Lower lobe of right lung (tissue), 2 donors: ENCODE measurements around the gene NAT8L. TPM values are rescaled to one million over a fixed set of nuclear protein-coding genes. Genes with fewer than 3 reads are reported as not detected.

Experiments
- ATAC-seq, 2 donors: fragments of 200-7000 bp; cut with Tn5 transposase; one replicate each; pipeline ENCODE4 v1.9.1; 2020 to 2022; ENCODE audit warnings: mild to moderate bottlenecking in 2 of 2, moderate library complexity in 2 of 2
- DNase-seq: peaks from one replicate; pipeline ENCODE4 v3.0.0-alpha.2; 2020
- H3K27ac ChIP-seq: fragments of 200-600 bp; one replicate; pipeline ENCODE4 v1.8.0; 2022
- H3K27me3 ChIP-seq: fragments of 200-600 bp; one replicate; pipeline ENCODE4 v1.8.0; 2022; ENCODE audit warnings: low read depth
- H3K36me3 ChIP-seq: fragments of 200-600 bp; one replicate; pipeline ENCODE4 v1.8.0; 2022; ENCODE audit warnings: mild to moderate bottlenecking
- H3K4me1 ChIP-seq: fragments of 200-600 bp; one replicate; pipeline ENCODE4 v1.8.0; 2022
- H3K4me3 ChIP-seq: fragments of 200-600 bp; one replicate; pipeline ENCODE4 v1.8.0; 2022; ENCODE audit warnings: mild to moderate bottlenecking
- H3K9me3 ChIP-seq: fragments of 200-600 bp; one replicate; pipeline ENCODE4 v1.8.0; 2022
- intact Hi-C: fragments of 100-400 bp; cut with DNase I; formaldehyde crosslinking; loops from one replicate; pipeline ENCODE4 v1.11.0; 2022
- total RNA-seq: library from RNA; stranded (reverse); fragmentation: NEBNext Ultra II Directional; extraction: Animal tissue kit (Norgen Biotek cat#: 25700); gene quantifications from one replicate; pipeline ENCODE4 v1.2.1, GENCODE V29; 2021
- TF ChIP-seq, protein P1 (sequence below): fragments of 200-600 bp; IDR thresholded peaks from one replicate; pipeline ENCODE4 v1.8.0; 2022; ENCODE audit warnings: antibody characterized with exemption, mild to moderate bottlenecking
- donor health status: DM: no; HTN: yes; CAD: no; lungs with severe emphysema.

NAT8L gene
- total RNA-seq, 1 donor from 2014 or later, result 0.24 TPM

DNA sequence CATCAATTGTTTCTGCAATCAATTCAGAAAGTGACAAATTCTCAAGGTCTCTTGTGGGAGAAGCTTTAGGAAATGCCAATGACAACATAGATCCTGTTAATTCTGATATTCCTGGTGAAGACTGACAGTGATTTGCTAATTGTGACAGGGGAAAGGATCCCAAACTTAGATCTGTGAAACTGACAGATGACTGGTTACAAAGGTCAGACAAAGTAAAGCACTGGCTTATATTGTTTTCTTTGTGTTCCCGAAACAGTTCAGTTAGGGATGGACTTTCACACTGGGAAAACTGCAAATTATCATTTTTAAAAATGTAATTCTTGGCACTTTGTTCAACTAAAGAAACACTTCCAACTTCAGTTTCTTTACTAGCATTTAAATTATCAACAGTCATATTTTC lies 30.1 kb downstream of the NAT8L start:
- intact Hi-C loops, result no loop called here
- Histone ChIP-seq H3K4me1 (no peaks in the 10 kb centered on the region), H3K27ac (no peak overlapping the region), H3K9me3 (no peaks in the 10 kb centered on the region), H3K27me3 (no peaks in the 10 kb centered on the region), H3K4me3 (no peak overlapping the region), H3K36me3 (no peaks in the 10 kb centered on the region)
- ATAC-seq (no peak), DNase-seq (no peak)
- TF ChIP-seq, protein P1, sequence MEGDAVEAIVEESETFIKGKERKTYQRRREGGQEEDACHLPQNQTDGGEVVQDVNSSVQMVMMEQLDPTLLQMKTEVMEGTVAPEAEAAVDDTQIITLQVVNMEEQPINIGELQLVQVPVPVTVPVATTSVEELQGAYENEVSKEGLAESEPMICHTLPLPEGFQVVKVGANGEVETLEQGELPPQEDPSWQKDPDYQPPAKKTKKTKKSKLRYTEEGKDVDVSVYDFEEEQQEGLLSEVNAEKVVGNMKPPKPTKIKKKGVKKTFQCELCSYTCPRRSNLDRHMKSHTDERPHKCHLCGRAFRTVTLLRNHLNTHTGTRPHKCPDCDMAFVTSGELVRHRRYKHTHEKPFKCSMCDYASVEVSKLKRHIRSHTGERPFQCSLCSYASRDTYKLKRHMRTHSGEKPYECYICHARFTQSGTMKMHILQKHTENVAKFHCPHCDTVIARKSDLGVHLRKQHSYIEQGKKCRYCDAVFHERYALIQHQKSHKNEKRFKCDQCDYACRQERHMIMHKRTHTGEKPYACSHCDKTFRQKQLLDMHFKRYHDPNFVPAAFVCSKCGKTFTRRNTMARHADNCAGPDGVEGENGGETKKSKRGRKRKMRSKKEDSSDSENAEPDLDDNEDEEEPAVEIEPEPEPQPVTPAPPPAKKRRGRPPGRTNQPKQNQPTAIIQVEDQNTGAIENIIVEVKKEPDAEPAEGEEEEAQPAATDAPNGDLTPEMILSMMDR, result no peak

DNA sequence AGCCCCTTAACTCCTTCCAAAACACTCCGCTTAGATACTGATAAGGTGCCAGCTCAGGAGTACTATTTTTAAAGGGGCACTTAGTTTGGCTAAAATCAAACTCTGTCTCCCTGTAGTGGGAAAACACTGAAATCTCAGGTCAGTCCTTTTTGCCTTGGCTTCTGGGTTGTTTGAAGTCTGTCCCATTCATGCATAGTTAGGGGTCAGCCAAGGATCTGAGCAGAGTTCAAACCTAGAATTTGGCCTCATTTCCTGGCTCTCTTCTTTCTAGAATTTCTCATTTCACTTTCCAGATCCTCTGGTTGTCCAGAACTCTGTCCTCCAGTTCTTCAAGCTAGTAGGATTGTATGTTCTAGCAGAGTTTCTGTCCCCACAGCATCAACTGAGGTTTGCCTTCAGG lies 31.5 kb downstream of the NAT8L start:
- Histone ChIP-seq H3K4me1 (no peaks in the 10 kb centered on the region), H3K27ac (no peak overlapping the region), H3K9me3 (no peaks in the 10 kb centered on the region), H3K4me3 (no peak overlapping the region), H3K27me3 (no peaks in the 10 kb centered on the region), H3K36me3 (no peaks in the 10 kb centered on the region)
- DNase-seq (no peak), ATAC-seq (no peak)
- intact Hi-C loops, result no loop called here
- TF ChIP-seq, protein P1, result no peak

DNA sequence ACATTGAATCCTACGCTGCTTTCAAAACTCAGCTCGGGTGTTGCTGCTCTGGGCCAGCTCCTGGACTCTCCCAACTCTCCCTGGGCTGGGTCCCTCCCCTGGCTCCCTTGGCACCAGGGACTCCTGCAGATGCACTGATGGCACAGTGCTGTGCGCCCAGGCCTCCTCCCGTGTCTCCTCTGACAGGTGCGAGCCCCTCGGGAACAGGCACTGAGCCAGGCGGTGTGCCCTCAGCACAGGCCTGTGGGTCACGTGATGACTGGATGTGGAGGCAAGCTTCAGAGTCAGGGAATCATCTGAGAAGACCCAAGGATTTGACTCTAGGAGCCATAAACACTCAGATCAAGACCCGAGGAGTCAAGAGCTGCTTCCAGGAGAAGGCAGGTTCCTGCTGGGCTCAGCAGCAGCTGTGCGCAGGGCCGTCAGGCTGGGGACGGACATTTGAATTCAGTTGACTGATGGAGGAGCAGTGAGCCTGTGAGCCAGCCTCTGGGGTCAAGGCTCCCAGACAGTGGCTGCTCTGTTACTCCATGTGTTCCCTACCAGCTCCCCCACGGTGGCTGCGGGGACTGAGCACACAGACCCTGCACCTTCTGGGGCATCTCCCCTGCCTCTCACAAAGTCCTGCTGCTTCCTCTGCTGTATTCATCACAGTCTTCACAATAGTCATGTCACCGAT lies 33.0 kb downstream of the NAT8L start:
- no peaks in the 10 kb centered on the region for H3K27me3 ChIP-seq
- intact Hi-C loops, result no loop called here
- ATAC-seq (no peak), DNase-seq (no peak)
- no peaks in the 10 kb centered on the region for H3K36me3 ChIP-seq
- no peak overlapping the region for H3K27ac ChIP-seq
- H3K9me3 ChIP-seq, result no peaks in the 10 kb centered on the region
- no peaks in the 10 kb centered on the region for H3K4me1 ChIP-seq
- TF ChIP-seq, protein P1, result no peak
- no peak overlapping the region for H3K4me3 ChIP-seq

DNA sequence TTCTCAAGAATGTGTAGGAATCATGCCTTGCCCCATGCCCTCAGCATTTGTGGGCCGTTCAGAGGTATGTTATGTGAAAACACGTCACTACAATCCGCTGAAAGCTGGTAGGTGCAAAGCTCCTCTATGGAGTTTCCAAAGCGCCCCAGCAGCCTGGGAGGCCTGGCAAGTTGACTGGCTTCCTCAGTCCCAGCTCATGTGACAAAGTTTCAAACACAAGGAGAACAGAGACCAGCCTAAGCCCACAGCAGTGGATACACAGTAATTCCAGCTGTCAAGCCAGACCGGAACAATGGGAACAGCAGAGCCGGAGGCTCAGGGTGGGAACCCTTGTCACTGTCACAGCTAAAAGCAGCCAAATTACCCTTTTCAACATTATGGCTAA lies 33.5 kb downstream of the NAT8L start:
- no peaks in the 10 kb centered on the region for H3K4me1 ChIP-seq
- H3K9me3 ChIP-seq, result no peaks in the 10 kb centered on the region
- no peak overlapping the region for H3K4me3 ChIP-seq
- H3K27ac ChIP-seq, result no peak overlapping the region
- H3K36me3 ChIP-seq, result no peaks in the 10 kb centered on the region
- TF ChIP-seq, protein P1, result no peak
- intact Hi-C loops, result no loop called here
- no peaks in the 10 kb centered on the region for H3K27me3 ChIP-seq
- ATAC-seq (no peak), DNase-seq (no peak)

DNA sequence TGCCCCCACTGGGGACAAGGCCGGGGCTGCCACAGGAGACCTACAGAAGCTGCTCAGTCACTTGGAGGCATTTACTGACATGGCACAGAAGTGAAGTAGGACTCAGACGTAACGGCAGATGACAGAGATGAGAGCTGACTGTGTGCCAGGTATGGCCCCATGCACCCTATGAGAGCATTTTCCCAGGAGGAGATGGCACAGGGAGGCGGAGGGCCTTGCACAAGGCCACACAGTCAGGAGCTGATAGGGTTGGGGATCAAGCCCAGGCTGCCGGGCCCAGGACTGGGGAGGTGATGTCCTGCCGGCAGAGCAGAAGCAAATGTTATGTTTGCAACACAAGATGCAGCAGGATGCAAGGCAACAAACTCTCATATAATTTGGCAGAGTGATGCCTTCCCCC lies 34.1 kb downstream of the NAT8L start:
- Histone ChIP-seq H3K36me3 (no peaks in the 10 kb centered on the region), H3K4me3 (no peak overlapping the region), H3K9me3 (no peaks in the 10 kb centered on the region), H3K27ac (no peak overlapping the region), H3K4me1 (no peaks in the 10 kb centered on the region), H3K27me3 (no peaks in the 10 kb centered on the region)
- DNase-seq, result no peak
- ATAC-seq, result no peak
- intact Hi-C loops, result no loop called here
- TF ChIP-seq, protein P1, result no peak

DNA sequence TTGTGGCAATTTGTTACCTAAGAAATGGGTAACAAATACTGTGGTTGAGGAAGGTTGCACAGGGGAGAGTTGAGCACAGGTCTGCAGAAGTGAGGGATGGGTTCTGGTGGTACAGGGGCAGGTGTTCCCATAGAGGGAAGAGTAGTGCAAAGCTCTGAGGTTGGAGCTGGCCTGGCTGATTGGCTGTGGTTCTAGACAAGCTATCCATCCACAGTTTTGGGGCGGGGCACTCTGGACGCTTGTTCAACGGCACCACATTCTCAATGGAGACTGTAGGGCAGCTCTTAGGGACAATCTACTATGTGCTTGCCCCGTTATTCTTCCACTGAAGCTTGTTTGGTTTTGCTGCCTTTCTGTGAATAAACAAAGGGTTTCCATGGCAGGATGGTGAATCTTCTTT lies 35.4 kb downstream of the NAT8L start:
- no peak for DNase-seq
- Histone ChIP-seq H3K9me3 (no peaks in the 10 kb centered on the region), H3K27ac (no peak overlapping the region), H3K27me3 (no peaks in the 10 kb centered on the region), H3K4me3 (no peak overlapping the region), H3K36me3 (no peaks in the 10 kb centered on the region), H3K4me1 (no peaks in the 10 kb centered on the region)
- TF ChIP-seq, protein P1, result no peak
- ATAC-seq, result no peak
- intact Hi-C loops, result no loop called here
